DOHH2 (cell line): ENCODE data around the gene MPDZ.

Experiments used
- CTCF ChIP-seq: fragments of 200-600 bp; sonication (generic); IDR thresholded peaks from one replicate; pipeline ENCODE4 v1.5.1; 2014; ENCODE audit warnings: antibody characterized with exemption, mild to moderate bottlenecking, low read depth, low read length; ENCODE audit not compliant: poor library complexity, severe bottlenecking
- EZH2phosphoT487 ChIP-seq: fragments of 200-600 bp; sonication (generic); IDR thresholded peaks from 2 replicates; pipeline ENCODE4 v1.6.1; 2017; ENCODE audit warnings: borderline replicate concordance, mild to moderate bottlenecking, antibody characterized with exemption, low read length, moderate library complexity, mixed read lengths

GRCh38 chr9:13213998-13214397 lies 65.5 kb downstream of the MPDZ start:
- no peak for TF ChIP-seq CTCF
- TF ChIP-seq EZH2phosphoT487, result no peak
